ENCODE measurements around the gene PSMD5. TPM values are rescaled to one million over a fixed set of nuclear protein-coding genes. Genes with fewer than 3 reads are reported as not detected.

Gene PSMD5
- total RNA-seq, 1 donor from 2014 or later: 54.3 TPM

- peak overlapping the region; percentile 17 for H3K27ac Mint-ChIP-seq (ENCODE audit: unreplicated experiment)
- H3K27me3 Mint-ChIP-seq (ENCODE audit: low read depth): no peaks in the 10 kb centered on the region
- TF ChIP-seq, protein P1, sequence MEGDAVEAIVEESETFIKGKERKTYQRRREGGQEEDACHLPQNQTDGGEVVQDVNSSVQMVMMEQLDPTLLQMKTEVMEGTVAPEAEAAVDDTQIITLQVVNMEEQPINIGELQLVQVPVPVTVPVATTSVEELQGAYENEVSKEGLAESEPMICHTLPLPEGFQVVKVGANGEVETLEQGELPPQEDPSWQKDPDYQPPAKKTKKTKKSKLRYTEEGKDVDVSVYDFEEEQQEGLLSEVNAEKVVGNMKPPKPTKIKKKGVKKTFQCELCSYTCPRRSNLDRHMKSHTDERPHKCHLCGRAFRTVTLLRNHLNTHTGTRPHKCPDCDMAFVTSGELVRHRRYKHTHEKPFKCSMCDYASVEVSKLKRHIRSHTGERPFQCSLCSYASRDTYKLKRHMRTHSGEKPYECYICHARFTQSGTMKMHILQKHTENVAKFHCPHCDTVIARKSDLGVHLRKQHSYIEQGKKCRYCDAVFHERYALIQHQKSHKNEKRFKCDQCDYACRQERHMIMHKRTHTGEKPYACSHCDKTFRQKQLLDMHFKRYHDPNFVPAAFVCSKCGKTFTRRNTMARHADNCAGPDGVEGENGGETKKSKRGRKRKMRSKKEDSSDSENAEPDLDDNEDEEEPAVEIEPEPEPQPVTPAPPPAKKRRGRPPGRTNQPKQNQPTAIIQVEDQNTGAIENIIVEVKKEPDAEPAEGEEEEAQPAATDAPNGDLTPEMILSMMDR (IDR thresholded peaks at IDR 0.05): no peak
- H3K4me1 Mint-ChIP-seq (ENCODE audit: low read depth): peaks cover 64% of the 10 kb centered on the region
- H3K4me3 Mint-ChIP-seq (ENCODE audit: unreplicated experiment): no peak overlapping the region
- no peak for DNase-seq (ENCODE audit: low spot score)
- H3K9me3 Mint-ChIP-seq (ENCODE audit: low read depth): no peaks in the 10 kb centered on the region
- H3K36me3 Mint-ChIP-seq (ENCODE audit: low read depth): peaks cover 22% of the 10 kb centered on the region
Measured at GRCh38 chr9:120873512-120873911, 30.8 kb upstream of the PSMD5 start.

GRCh38 chr9:120872791-120873502 lies 30.2 kb upstream of the PSMD5 start:
- H3K4me1 Mint-ChIP-seq (ENCODE audit: low read depth): peaks cover 62% of the 10 kb centered on the region
- H3K27me3 Mint-ChIP-seq (ENCODE audit: low read depth): no peaks in the 10 kb centered on the region
- H3K36me3 Mint-ChIP-seq (ENCODE audit: low read depth): peaks cover 24% of the 10 kb centered on the region
- TF ChIP-seq, protein P1 (IDR thresholded peaks at IDR 0.05): no peak
- no peak for DNase-seq (ENCODE audit: low spot score)
- H3K4me3 Mint-ChIP-seq (ENCODE audit: unreplicated experiment): no peak overlapping the region
- no peaks in the 10 kb centered on the region for H3K9me3 Mint-ChIP-seq (ENCODE audit: low read depth)
- H3K27ac Mint-ChIP-seq (ENCODE audit: unreplicated experiment): peak overlapping the region; percentile 17

DNA sequence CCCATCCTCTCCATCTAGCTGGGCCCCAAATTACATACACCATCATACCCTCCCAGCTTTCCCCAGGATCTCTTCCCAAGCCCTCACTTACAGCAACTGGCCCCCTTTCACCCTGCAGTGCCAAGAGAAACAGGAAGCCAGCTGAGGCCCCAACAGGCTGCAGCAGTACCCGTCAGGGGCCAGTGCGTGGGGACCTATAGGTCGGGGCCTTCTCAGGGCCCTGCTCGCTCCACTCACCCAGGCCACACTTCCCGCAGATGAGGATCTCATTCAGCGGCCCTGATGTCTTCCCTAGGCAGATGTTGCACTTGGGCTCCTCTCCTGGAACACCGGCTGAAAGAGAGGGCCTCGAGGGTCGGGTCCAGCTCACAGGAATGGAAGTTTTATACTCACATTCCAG lies 27.5 kb upstream of the PSMD5 start:
- TF ChIP-seq, protein P1 (IDR thresholded peaks at IDR 0.05): no peak
- H3K9me3 Mint-ChIP-seq (ENCODE audit: low read depth): no peaks in the 10 kb centered on the region
- no peak overlapping the region for H3K27ac Mint-ChIP-seq (ENCODE audit: unreplicated experiment)
- peaks cover 32% of the 10 kb centered on the region for H3K36me3 Mint-ChIP-seq (ENCODE audit: low read depth)
- no peak overlapping the region for H3K4me3 Mint-ChIP-seq (ENCODE audit: unreplicated experiment)
- peaks cover 48% of the 10 kb centered on the region for H3K4me1 Mint-ChIP-seq (ENCODE audit: low read depth)
- DNase-seq (ENCODE audit: low spot score): no peak
- H3K27me3 Mint-ChIP-seq (ENCODE audit: low read depth): no peaks in the 10 kb centered on the region

DNA sequence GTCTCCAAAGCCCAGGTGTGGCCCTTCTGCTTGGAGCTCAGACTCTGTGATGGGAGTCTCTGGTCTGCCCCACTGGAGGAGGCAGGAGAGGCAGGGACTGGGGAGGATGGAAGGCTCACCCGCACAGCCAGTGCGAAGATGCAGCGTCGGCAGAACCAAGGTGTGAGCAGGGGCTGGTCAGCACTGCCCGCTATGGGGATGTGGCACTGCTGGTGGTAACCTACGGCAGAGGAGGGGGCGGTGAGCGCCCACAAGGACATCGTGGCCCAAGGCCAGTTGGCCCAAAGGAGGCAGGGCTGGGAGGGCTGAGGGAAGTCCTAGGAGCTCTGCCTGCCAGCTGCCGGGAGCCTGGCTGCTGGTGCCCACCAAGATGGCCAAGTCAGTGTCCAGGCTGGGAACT lies 27.0 kb upstream of the PSMD5 start:
- Mint-ChIP-seq H3K27ac (ENCODE audit: unreplicated experiment) (peak overlapping the region; percentile 63), H3K27me3 (ENCODE audit: low read depth) (no peaks in the 10 kb centered on the region), H3K36me3 (ENCODE audit: low read depth) (peaks cover 31% of the 10 kb centered on the region), H3K4me3 (ENCODE audit: unreplicated experiment) (no peak overlapping the region), H3K9me3 (ENCODE audit: low read depth) (no peaks in the 10 kb centered on the region), H3K4me1 (ENCODE audit: low read depth) (peaks cover 44% of the 10 kb centered on the region)
- TF ChIP-seq, protein P1 (IDR thresholded peaks at IDR 0.05): no peak
- DNase-seq (ENCODE audit: low spot score): no peak

GRCh38 chr9:120869360-120869687 lies 26.6 kb upstream of the PSMD5 start:
- H3K27me3 Mint-ChIP-seq (ENCODE audit: low read depth): no peaks in the 10 kb centered on the region
- no peak for DNase-seq (ENCODE audit: low spot score)
- H3K4me3 Mint-ChIP-seq (ENCODE audit: unreplicated experiment): peak overlapping the region; percentile 64
- no peaks in the 10 kb centered on the region for H3K9me3 Mint-ChIP-seq (ENCODE audit: low read depth)
- peaks cover 31% of the 10 kb centered on the region for H3K36me3 Mint-ChIP-seq (ENCODE audit: low read depth)
- peak overlapping the region; percentile 88 for H3K27ac Mint-ChIP-seq (ENCODE audit: unreplicated experiment)
- H3K4me1 Mint-ChIP-seq (ENCODE audit: low read depth): peaks cover 40% of the 10 kb centered on the region
- TF ChIP-seq, protein P1 (IDR thresholded peaks at IDR 0.05): peak; percentile 39

Measured in chondrocyte (in vitro differentiated cells).